ENCODE measurements around the gene LMNA. TPM values are rescaled to one million over a fixed set of nuclear protein-coding genes. Genes with fewer than 3 reads are reported as not detected.

LMNA gene
- total and polyA plus RNA-seq, 10 of the 15 experiments (the other 5 are each of a cell fraction or from before 2014, with no cell fraction given), result 0.42 to 334 (median 81.1) TPM

GRCh38 chr1:156149374-156150332 lies 35.1 kb downstream of the LMNA start (continued):
- TF ChIP-seq CUX1 (IDR thresholded peaks at IDR 0.05; ENCODE audit: insufficient replicate concordance, low read depth, low read length), result no peak
- TF ChIP-seq BACH1 (IDR thresholded peaks at IDR 0.05; ENCODE audit: borderline replicate concordance), result no peak
- TF ChIP-seq PAX5 (IDR thresholded peaks at IDR 0.05; ENCODE audit: borderline replicate concordance, low read depth, low read length), result peak; percentile 48; the same call in 1 of the 2 replicates
- TF ChIP-seq RFX5 (IDR thresholded peaks at IDR 0.05; ENCODE audit: low read depth, low read length), result no peak
- no peak for TF ChIP-seq EZH2 (IDR thresholded peaks at IDR 0.05; ENCODE audit: borderline replicate concordance, control insufficient read depth, low read depth, low read length)
- TF ChIP-seq, protein P1, sequence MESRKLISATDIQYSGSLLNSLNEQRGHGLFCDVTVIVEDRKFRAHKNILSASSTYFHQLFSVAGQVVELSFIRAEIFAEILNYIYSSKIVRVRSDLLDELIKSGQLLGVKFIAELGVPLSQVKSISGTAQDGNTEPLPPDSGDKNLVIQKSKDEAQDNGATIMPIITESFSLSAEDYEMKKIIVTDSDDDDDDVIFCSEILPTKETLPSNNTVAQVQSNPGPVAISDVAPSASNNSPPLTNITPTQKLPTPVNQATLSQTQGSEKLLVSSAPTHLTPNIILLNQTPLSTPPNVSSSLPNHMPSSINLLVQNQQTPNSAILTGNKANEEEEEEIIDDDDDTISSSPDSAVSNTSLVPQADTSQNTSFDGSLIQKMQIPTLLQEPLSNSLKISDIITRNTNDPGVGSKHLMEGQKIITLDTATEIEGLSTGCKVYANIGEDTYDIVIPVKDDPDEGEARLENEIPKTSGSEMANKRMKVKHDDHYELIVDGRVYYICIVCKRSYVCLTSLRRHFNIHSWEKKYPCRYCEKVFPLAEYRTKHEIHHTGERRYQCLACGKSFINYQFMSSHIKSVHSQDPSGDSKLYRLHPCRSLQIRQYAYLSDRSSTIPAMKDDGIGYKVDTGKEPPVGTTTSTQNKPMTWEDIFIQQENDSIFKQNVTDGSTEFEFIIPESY (IDR thresholded peaks at IDR 0.05), result no peak
- TF ChIP-seq ETV6 (conservative IDR thresholded peaks at IDR 0.05 in 1 of 2, IDR thresholded peaks at IDR 0.05 in 1 of 2; ENCODE audit: borderline replicate concordance in 1 of 2, low read depth in 1 of 2), result no peak
- TF ChIP-seq IRF3 (IDR thresholded peaks at IDR 0.05), result no peak
- TF ChIP-seq EP300 (IDR thresholded peaks at IDR 0.05; ENCODE audit: borderline replicate concordance in 1 of 2, control insufficient read depth in 1 of 2, low read depth in 2 of 2, low read length in 2 of 2), result peak; percentile 30 to 64; a peak in 1 of 4 replicates
- peak; percentile 47; the same call in 1 of the 2 replicates for TF ChIP-seq CREM (IDR thresholded peaks at IDR 0.05; ENCODE audit: low read depth)
- peak; percentile 77; the same call in 1 of the 2 replicates for TF ChIP-seq BMI1 (IDR thresholded peaks at IDR 0.05; ENCODE audit: borderline replicate concordance)
- peak; percentile 69 for TF ChIP-seq POLR2A (IDR thresholded peaks at IDR 0.05; ENCODE audit: low read depth, low read length)
- peak; percentile 89; the same call in 1 of the 2 replicates for TF ChIP-seq FOXK2 (IDR thresholded peaks at IDR 0.05)
- TF ChIP-seq DPF2 (IDR thresholded peaks at IDR 0.05), result no peak
- TF ChIP-seq HDGF (IDR thresholded peaks at IDR 0.05), result no peak; the same call in 1 of the 2 replicates
- no peak for TF ChIP-seq EGR1 (IDR thresholded peaks at IDR 0.05; ENCODE audit: borderline replicate concordance in 1 of 2, low read depth in 2 of 2, low read length in 2 of 2)
- no peak for TF ChIP-seq SMC3 (IDR thresholded peaks at IDR 0.05; ENCODE audit: borderline replicate concordance, low read length)
- no peak for TF ChIP-seq RUNX3 (IDR thresholded peaks at IDR 0.05; ENCODE audit: low read length)
- no peak for TF ChIP-seq FOXM1 (IDR thresholded peaks at IDR 0.05; ENCODE audit: low read depth, low read length)
- peak; percentile 65 to 72; a peak in 3 of 4 replicates for TF ChIP-seq BHLHE40 (IDR thresholded peaks at IDR 0.05; ENCODE audit: borderline replicate concordance in 1 of 2, low read depth in 2 of 2, low read length in 1 of 2)
- peak; percentile 66; the same call in 1 of the 2 replicates for TF ChIP-seq NBN (IDR thresholded peaks at IDR 0.05)

All from GM12878 (cell line).